Middle frontal gyrus (tissue), 1 donor: Measurements from ENCODE around the gene AQP12B.
"Not testable (repeated sequence)": the region's sequence is repeated elsewhere in the genome, so short reads cannot be mapped to it uniquely, and the experiment has no call there.

ENCODE experiments used
- DNase-seq: peaks from one replicate; pipeline ENCODE4 v3.0.0-alpha.2; 2015; ENCODE audit warnings: low spot score; ENCODE audit errors: extremely low spot score

AQP12B gene

DNA sequence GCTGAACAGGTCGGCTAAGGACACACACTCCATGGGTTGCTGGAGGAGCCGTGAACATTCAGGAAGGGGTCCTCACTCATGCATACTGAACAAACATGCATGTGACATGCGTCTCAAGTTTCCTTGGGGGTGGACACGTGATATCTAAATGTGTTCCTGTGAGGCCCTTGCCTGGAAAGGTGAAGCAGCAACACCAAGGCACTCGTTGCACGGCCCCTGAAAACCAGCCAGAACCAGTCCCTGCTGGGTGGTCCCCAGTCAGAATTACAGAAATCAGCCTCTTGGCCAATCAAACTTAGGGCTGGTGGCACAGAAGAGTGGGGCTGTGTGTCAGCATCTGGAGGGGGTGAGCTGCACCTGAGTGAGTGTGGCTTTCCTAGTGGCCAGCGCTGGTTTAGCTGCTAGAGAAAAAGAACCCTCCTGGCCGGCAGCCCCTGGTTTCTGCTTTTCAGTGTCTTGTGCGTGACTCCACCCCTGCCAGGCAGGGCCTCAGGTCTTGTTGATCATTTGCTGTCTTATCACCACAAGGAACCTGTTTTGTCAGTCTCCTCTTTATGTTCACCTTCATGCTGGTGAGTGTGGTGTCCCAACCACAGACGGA is 3.2 kb upstream of the AQP12B start:
- no peak for DNase-seq

DNA sequence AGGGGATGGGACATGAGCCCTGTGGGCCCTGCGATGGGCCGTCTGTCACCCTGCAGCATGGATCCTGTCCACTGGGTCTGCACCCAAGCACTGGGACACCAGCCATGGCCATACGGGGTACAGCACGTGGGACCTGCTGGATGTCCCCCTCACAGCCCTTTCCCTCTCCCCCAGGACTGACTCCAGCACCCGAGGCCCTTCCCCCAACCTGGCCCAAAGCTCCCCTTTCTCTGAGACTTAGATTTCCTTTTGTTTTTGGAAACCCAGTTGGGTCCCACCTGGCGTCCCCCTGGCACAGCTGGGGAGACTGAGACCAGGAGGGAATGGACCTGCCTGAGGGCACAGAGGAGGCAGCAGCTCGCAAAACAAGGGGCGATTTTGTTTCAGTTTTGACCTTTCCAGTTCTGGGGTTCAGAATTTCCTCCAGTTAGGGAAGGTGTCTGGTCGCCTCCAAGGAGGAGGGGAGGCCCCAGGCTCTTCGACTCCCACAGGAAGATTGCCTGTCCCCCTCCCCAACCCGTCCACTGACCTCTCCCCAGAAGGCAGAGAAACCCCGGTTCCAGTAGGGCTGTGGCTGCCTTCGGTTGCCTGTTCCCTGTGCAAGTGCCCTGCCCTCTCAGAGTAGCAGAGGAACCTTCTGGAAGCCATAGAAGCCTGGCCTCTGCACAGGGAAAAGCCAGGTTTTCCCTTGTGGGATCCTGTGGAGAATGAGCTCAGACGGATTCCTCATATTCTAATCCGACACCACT is 1.5 kb upstream of the AQP12B start:
- not testable (repeated sequence) for DNase-seq

DNA sequence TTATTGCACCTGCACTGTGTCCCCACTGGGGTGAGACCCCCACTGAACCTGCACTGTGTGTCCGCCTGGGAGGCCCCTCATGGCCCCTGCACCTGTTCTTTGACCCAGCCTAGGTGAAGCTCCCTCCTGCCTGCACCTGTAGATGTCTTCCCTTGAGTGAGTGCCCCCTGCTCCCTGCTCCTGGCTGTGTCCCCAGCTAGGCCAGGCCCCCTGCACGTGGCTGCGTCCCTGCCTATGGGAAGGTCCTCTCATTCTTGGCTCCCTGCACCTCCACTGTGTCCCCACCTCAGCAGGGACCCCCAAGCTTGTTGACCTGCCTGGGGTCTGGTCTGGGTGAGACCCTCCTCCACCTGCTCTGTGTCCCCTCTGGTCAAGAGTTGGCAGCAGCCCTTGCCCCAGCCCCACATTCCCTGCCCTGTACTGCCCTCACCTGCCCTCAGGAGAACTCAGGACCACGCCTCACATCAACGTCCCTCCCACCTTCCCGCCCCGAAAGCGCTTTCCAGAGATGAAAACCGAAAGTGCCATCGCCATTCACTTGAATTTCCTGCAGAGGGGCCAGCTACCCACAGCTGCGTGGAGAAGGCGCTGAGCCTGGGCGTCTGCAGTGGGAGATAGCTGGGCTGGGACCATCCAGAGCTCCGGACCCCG is 769 bp upstream of the AQP12B start:
- not testable (repeated sequence) for DNase-seq

DNA sequence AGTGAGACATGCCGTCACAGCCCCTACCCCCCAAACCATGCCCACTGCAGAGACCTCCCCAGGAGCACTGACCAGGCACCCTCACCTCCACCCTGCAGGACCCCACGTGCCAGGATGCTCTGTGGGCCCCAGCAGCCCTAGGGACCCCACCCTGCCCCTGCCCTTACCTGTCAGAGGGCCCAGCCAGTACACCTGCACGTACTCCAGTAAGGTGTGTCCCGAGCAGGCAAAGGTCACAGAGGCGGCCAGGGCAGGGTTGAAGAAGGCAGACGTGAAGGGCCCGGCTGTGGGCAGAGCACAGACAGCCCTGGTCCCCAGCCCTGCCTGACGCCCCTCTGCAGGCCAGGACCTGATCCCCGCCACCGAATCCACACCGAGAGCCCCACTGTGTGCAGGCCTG is 2.5 kb downstream of the AQP12B start:
- DNase-seq = not testable (repeated sequence)

DNA sequence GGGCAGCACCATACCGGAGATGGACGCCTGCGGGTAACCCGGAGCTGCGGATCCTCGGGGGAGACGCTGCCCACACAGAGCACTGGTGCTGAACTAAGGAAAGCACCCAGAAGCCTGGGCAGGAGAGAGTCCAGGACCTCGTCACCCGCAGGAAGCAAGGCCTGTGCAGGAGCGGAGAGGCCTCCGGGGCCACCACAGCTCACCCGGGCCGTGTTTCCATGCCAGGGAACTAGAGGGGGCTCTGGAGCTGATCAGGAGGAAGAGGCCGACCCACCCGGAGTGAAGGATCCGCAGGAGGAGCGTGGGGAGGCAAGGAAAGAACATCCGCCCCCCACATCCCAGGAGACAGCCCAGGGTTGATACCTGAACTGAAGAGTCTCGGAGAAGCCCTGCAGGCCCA is 3.8 kb downstream of the AQP12B start:
- not testable (repeated sequence) for DNase-seq

DNA sequence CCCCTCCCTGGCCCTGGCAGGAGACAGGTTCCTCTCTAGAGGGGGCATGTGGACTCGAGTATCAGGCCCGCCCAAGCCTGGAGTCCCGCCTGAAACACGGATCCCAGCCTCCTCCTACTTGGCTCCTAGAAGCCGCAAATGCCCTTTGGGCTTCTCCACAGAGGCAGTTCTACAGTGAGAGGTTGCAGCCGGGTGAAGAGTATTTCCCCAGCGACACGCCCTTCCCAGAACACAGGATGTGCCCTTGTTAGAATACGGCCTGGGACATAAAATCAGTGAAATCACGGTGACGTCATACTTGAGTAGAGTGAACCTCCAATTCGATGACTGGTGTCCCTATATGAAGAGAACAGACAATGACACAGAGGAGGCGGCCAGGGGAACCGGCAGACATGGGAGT is 4.6 kb downstream of the AQP12B start:
- not testable (repeated sequence) for DNase-seq

DNA sequence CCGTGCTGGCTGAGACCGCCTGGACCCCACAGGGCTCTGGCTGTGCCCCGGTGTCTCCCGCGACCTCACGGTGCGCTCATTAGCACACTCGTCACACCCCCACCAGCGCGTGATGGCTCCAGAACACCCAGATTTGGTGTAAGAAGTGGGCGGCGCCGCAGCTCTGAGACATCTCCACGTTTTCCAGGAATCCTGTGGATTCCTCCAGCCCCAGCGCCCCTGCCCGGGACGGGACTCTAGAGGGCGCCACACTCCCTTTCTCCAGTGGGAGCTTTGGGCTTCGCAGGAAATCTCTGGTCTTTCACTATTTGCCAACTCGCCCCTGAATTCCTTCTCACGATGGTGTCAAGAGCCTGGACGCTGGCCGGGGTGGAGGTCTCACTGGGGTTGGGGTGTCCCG is 7.3 kb downstream of the AQP12B start:
- DNase-seq = not testable (repeated sequence)

DNA sequence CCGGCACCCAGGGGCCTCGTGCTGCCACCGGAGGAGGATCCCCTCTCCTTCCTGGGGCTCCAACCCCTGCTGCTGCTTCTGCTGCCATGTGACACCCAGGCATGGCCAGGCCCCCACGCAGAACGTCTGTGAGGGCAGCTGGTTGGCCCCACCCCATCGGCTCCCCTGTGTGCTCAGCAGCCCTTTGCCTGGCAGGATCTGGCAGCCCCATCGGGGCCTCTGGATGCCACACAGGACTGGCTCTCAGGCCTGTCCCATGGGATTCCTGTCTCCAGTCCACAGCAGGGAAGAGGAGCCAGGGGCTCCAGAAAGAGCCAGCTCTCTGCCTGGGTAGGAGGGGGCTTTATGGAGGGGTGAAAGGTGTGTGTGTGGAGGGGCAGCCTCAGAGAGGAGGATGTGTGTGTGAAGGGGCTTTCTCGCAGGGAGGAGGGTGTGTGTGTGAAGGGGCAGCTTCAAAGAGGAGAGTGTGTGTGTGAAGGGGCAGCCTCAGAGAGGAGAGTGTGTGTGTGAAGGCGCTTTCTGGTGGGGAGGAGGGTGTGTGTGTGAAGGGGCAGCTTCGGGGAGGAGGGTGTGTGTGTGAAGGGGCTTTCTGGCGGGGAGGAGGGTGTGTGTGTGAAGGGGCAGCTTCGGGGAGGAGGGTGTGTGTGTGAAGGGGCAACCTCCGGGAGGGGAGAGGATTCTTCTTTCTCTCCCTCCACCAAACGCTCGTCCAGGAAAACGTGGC is 8.1 kb downstream of the AQP12B start:
- not testable (repeated sequence) for DNase-seq

DNA sequence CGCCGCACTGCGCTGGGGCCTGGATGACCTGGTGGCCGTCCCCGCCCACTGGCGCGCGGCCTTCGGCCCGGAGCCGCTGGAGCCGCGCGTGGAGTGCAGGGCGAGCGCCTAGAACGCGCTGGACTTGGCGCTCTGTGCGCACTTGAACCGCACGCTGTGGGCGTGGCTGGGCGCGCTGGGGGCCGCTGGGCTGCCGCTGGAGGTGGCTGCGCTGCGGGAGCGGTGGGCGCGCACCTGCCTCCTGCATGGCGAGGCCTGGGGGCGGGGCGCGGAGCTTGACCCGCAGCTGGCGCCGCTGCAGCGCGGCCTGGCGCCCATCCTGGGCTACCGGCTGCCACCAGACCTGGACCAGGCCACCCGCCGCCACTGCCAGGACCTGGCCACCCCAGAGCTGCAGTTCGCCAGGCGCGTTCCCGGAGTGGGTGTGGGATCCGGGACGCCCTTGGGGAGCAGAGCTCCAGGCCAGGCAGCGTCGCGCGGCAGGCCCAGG is 9.9 kb downstream of the AQP12B start:
- no peak for DNase-seq

DNA sequence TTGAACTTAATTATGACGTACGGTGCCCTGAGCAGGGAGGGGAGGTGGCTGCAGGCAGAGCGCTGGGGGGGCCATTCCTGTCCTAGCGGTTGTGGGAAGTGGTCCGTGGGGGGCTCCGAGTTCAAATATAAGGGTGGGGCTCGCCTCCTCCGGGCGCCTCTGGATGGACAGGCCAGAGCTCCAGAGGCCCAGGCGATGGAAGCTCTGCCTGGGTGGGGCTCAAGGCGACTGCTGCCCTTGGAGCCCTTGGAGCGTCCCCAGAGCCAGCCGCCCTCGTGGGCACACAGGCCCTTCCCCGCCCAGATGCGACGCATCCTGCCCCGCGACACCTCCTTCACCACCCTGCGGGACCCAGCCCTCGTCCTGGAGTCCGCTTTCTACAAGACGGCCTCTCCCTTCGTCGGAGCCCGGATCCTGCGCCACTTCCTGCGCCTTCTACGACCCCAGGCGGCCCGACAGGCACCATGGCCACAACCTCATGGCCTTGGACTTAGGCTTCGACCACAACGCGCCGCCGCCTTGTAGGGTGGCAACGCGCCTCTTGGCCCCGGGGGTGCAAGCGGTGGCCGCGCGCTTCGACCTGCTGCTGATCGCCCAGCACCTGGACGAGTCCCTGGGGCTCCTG is 10.5 kb downstream of the AQP12B start:
- no peak for DNase-seq

DNA sequence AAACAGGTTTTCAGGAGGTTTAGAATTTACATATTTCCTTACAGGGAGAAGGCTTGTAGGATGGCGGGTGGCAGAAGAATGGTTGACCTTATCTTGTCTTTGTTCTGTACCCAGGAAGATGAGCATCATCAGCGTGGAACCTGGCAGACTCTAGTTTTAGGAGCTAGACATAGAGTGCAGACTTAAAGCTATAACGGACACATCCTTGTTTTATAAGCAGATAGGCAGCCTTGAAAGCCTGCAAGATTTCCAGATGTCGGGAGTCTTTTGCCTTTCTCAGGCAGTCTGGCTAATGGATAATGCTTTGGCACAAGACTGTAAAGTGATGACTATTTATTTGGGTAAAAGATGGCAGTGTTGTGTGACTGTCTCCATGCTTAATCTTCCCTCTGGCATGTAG is 11.7 kb downstream of the AQP12B start:
- DNase-seq = no peak

DNA sequence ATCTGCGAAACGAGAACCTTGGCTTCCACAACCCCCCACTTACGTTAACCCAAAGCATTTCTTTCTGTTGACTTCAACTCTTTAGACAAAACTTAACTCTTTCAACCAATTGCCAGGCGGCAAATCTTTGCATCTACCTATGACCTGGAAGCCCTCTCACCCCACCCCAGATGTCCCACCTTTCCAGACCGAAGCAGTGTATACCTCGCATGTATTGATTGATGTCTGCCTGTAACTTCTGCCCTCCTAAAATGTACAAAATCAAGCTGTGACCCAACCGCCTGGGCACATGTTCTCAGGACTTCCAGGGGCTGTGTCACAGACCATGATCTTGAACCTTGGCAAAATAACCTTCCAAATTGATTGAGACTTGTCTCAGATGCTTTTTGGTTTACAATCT is 12.3 kb downstream of the AQP12B start:
- no peak for DNase-seq

DNA sequence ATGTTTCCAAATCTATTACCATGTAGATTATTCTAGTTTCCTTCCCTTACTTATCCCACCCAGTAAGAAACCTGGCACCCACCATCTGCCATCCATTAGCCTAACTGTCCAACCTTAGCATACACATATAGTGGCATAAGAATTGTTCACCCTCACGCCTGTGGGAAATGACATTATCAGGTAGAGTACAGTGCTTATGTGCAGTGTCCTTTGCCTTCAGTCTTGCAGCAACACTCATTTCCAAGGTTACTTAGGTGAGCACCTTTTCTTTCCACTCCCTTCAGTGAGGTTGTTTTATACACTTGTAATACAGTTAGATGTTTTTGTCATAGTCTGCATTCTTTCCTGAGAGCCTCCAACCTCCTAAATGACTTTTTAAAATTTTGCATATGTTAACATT is 18.1 kb downstream of the AQP12B start:
- DNase-seq = no peak

DNA sequence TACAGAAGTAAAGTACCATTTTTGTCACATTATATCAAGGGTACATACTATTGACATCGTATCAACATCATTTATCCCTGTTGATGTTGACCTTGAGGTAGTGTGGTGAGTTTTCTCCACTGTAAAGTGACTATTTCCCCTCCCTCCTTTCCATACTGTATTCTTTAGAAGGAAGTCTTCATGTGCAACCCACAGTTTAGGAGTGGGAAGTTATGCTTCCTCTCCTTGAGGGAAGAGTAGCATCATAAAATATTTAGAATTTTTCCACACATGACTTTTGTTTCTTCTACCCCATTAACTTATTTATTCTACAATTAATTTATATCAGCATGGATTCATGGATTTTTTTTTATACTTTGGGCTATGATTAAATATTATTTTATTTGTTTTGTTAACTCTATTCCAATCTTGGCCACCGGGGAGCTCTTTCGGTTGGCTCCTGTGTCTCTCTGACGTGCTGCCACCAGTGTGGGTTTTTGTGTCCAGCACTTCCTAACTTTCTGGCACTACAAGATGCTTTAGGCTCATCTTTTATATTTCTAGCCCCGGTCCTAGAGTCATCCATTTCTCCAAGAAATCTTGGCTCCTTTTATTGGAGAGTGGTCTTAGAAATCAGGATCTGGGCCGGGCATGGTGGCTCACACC is 19.0 kb downstream of the AQP12B start:
- no peak for DNase-seq

DNA sequence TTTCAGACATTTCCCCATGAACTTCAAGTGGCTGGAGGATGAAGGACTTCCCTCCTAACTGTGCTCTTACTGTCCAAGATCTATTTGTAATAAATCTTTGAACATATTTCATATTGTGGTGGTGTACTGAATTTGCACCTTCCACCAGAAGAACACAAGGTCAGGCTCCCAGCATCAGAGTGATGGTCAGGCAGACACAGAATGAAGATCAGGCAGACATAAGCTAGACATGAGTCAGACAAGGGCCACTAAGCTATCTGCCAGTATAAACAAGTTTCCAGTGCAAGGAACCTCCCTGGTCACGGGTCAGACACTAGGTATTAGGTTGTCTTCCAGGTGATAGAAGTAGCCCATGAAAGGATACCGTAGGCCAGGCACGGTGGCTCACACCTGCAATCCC is 20.0 kb downstream of the AQP12B start:
- no peak for DNase-seq

DNA sequence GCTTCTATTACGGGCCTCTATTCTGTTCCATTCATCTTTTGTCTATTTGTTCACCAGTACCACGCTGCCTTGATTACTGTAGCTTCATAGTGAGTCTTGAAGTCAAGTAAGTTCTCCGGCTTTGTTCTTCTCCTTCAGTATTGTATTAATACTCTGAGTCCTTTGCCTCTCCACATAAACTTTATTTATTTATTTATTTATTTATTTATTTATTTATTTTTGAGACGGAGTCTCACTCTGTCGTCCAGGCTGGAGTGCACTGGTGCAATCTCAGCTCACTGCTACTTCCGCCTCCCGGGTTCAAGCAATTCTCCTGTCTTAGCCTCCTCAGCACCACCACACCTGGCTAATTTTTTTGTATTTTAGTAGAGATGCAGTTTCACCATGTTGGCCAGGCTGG is 22.8 kb downstream of the AQP12B start:
- not testable (repeated sequence) for DNase-seq

DNA sequence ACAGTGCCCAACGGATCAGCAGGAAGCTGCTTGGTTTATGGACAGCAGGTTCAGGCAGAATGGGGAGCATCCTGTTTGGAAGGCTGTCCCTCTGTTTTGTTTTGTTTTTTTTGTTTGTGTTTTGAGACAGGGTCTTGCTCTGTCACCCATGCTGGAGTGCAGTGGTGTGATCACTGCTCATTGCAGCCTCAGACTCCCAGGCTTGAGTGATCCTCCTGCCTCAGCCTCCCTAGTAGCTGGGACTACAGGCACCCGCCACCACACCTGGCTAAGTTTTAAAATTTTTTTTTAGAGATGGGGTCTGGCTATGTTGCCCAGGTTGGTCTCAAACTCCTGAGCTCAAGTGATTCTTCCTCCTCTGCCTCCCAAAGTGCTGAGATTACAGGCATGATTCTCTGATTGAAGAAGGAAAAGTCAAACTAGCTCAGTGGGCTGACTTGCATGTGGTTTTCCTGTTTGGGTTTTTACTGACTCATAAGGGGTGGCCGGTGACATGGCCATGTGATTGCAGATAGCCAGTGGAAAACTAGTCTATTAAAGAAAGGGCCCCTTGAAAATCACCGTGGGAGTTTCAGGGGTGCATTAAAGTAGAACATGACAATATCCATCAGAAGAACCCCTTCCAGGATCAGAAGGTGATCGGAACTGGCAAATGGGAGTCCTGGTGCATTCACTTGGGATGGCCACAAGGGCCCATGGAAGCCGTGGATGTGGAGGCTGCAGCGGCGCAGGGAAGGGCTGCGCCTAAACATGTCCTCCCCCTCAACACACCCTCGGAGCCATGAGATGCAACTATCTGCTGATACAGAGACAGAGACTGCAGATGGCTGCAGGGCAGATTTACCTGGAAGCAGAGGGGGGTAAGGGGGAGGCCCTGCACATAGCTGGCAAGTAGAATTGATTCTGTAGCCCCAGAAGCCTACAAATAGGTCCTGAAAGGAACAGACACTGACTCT is 26.5 kb downstream of the AQP12B start:
- DNase-seq = no peak

DNA sequence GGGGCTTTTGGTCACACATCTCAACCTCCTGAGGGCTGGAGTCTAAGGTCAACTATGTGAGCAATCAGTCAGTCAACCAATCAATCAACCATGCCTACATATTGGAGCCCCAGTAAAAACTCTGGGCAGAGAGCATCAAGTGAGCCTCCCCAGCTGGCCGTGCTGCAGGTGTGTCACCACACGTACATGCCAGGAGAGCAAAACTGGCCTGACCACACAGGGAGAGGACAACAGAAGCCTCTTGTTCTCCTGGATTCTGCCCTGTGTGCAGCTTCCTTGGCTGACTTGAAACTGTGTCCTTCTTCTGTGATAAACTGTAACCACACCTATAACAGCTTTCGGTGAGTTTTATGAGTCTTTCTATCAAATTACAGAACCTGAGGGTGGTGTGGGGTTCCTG is 31.5 kb downstream of the AQP12B start:
- no peak for DNase-seq

DNA sequence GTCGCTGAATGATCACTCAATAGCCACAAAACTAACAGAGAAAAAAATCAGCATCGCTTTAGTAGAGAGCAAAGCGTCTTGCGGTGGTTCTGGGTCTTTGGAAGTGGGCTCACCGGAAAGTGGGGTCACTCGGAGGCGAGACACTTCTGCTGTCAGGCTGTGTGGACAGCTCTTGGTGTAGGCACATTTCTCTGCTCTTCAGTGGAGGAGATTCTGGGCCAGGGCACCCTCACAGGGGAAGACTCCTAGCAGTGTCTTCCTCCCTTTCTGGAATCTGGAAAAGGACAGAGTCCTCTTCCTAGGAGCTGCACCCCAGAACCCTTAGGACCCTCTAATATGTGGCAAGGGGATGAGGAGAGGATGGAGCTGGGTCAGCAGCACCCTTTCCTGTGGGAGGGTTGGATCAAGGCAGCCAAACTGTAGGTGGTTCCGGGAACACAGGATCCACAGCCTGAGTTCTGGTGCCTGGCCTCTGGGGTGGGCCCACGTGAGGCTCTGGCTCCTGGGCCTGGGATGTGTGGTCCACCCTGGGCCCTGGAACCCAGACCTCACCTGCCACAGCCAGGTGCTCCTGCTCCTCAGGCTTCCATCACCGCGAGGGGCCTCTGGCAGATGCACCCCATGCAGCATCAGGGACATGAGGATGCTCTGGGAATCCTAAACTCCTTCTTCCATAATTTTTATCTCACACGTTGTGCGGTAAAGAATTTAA is 32.3 kb downstream of the AQP12B start:
- DNase-seq = no peak
